ENCODE data around the gene STARD7.

The STARD7 gene

DNA sequence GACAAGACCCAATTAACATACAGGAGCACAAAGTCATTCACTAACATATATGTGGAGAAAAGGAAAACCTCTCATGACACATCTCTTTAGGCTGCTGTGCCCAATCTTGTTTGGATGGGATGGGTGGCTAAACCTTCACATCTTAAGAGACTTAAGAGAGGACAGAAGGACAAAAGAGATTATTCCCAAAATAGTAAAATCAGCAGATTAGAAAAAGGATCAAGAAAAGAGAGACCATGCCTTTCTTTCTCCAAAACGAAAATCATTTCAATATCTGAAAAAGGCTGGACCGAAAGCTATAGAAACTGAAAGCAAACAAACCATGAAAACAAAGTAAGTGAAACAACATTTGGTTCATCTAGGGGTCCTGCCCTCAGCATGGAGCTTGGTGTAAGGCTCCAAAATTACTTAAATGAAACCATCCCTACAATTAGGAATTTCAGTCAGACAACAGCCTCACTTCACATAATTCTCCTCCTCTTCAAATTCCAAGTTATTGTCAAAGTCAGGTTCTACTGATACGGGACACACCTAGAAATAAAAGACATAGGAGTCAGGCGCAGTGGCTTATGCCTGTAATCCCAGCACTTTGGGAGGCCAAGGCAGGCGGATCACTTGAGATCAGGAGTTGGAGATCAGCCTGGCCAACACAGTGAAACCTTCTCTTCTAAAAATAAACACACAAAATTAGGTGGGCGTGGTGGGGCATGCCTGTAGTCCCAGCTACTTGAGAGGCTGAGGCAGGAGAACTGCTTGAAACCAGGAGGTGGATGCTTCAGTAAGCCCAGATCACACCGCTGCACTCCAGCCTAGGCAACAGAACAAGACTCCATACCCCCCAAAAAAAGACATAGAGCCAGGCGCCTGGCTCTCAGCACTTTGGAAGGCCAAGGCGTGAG is 5.2 kb downstream of the STARD7 start:
- Histone ChIP-seq H3K27me3 (ENCODE audit: low read depth, low read length) (no peaks in the 10 kb centered on the region), H2AFZ (ENCODE audit: low read depth, low read length) (no peak overlapping the region), H3K9me3 (ENCODE audit: insufficient read depth, low read length) (no peaks in the 10 kb centered on the region), H3K79me2 (ENCODE audit: low read length) (peaks cover 100% of the 10 kb centered on the region), H3K4me3 (ENCODE audit: low read length) (peak overlapping the region; percentile 51), H3K4me2 (ENCODE audit: low read length) (peak overlapping the region; percentile 60), H3K27ac (ENCODE audit: low read length) (no peak overlapping the region), H3K36me3 (replicated peaks; ENCODE audit: low read depth, low read length) (peaks cover 19% of the 10 kb centered on the region), H3K4me1 (ENCODE audit: low read length) (peaks cover 71% of the 10 kb centered on the region), H4K20me1 (ENCODE audit: insufficient read depth, low read length) (peaks cover 90% of the 10 kb centered on the region), H3K9ac (ENCODE audit: low read length) (no peak overlapping the region)
- TF ChIP-seq, protein P1, sequence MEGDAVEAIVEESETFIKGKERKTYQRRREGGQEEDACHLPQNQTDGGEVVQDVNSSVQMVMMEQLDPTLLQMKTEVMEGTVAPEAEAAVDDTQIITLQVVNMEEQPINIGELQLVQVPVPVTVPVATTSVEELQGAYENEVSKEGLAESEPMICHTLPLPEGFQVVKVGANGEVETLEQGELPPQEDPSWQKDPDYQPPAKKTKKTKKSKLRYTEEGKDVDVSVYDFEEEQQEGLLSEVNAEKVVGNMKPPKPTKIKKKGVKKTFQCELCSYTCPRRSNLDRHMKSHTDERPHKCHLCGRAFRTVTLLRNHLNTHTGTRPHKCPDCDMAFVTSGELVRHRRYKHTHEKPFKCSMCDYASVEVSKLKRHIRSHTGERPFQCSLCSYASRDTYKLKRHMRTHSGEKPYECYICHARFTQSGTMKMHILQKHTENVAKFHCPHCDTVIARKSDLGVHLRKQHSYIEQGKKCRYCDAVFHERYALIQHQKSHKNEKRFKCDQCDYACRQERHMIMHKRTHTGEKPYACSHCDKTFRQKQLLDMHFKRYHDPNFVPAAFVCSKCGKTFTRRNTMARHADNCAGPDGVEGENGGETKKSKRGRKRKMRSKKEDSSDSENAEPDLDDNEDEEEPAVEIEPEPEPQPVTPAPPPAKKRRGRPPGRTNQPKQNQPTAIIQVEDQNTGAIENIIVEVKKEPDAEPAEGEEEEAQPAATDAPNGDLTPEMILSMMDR (IDR thresholded peaks at IDR 0.05; ENCODE audit: low read depth, low read length): no peak
- TF ChIP-seq EZH2phosphoT487 (IDR thresholded peaks at IDR 0.05; ENCODE audit: low read depth): no peak

DNA sequence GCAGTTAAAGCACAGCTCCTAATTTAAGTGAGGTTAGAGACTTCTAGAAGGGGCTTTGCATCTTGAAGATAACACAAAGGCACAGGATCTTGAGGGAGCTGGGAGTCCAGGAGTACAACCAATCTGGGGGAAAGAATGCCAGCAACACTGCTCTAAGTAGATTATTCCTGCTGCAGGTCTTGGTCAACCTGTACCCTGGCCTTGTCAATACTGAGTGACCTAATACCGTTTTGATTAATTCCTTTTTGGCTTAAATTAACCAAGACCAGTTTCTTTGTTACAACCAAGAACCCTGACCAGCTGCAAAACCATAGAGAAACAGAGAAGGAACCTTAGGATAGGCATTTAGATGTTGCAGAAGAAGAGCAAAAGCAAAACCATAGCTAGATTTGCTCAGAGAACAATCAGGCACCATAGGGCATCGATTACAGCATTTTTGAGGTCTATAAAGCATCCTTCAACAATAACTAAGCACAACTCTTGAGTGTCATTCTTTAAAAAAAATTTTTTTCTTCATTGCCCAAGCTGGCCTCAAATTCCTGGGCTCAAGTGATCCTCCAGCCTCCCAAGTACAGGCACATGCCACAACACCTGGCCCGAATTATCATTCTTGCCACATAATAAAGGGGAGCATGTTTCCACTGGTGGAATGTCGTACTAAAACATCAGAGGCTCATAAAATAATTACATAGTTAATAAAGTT is 6.3 kb downstream of the STARD7 start:
- Histone ChIP-seq H3K27me3 (ENCODE audit: low read depth, low read length) (no peaks in the 10 kb centered on the region), H3K4me1 (ENCODE audit: low read length) (peaks cover 70% of the 10 kb centered on the region), H3K9ac (ENCODE audit: low read length) (no peak overlapping the region), H3K4me3 (ENCODE audit: low read length) (no peak overlapping the region), H3K9me3 (ENCODE audit: insufficient read depth, low read length) (no peaks in the 10 kb centered on the region), H3K79me2 (ENCODE audit: low read length) (peaks cover 100% of the 10 kb centered on the region), H3K36me3 (replicated peaks; ENCODE audit: low read depth, low read length) (peaks cover 19% of the 10 kb centered on the region), H2AFZ (ENCODE audit: low read depth, low read length) (no peak overlapping the region), H3K27ac (ENCODE audit: low read length) (no peak overlapping the region), H4K20me1 (ENCODE audit: insufficient read depth, low read length) (peaks cover 94% of the 10 kb centered on the region), H3K4me2 (ENCODE audit: low read length) (no peak overlapping the region)
- TF ChIP-seq EZH2phosphoT487 (IDR thresholded peaks at IDR 0.05; ENCODE audit: low read depth): no peak
- TF ChIP-seq, protein P1 (IDR thresholded peaks at IDR 0.05; ENCODE audit: low read depth, low read length): no peak

- H3K4me2 ChIP-seq (ENCODE audit: low read length): no peak overlapping the region
- H3K27me3 ChIP-seq (ENCODE audit: low read depth, low read length): no peaks in the 10 kb centered on the region
- H3K4me1 ChIP-seq (ENCODE audit: low read length): peaks cover 64% of the 10 kb centered on the region
- peaks cover 99% of the 10 kb centered on the region for H3K79me2 ChIP-seq (ENCODE audit: low read length)
- no peak overlapping the region for H2AFZ ChIP-seq (ENCODE audit: low read depth, low read length)
- peaks cover 86% of the 10 kb centered on the region for H4K20me1 ChIP-seq (ENCODE audit: insufficient read depth, low read length)
- no peak overlapping the region for H3K27ac ChIP-seq (ENCODE audit: low read length)
- no peak for TF ChIP-seq EZH2phosphoT487 (IDR thresholded peaks at IDR 0.05; ENCODE audit: low read depth)
- TF ChIP-seq, protein P1 (IDR thresholded peaks at IDR 0.05; ENCODE audit: low read depth, low read length): no peak
- H3K36me3 ChIP-seq (replicated peaks; ENCODE audit: low read depth, low read length): peaks cover 12% of the 10 kb centered on the region
- H3K9me3 ChIP-seq (ENCODE audit: insufficient read depth, low read length): no peaks in the 10 kb centered on the region
- no peak overlapping the region for H3K4me3 ChIP-seq (ENCODE audit: low read length)
- no peak overlapping the region for H3K9ac ChIP-seq (ENCODE audit: low read length)
These were observed 7.3 kb downstream of the STARD7 start for GRCh38 chr2:96201338-96201737.

DNA sequence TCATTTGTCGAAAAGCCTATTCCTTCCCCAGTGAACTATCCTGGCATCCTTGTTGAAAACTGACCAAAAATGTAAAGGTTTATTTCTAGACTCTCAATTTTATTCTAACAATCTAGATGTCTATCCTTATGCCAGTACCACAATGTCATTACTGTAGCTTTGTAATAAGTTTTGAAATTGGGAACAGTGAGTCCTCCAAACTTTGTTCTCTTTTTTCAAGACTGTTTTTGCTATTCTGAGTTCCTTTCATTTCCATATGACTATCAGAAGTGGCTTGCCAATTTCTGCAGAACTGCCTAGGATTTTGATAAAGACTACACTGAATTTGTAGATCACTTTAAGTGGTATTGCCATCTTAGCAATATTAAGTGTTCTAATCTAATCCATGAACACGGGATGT is 9.7 kb downstream of the STARD7 start:
- Histone ChIP-seq H3K4me2 (ENCODE audit: low read length) (peak overlapping the region; percentile 40), H3K9ac (ENCODE audit: low read length) (no peak overlapping the region), H3K27ac (ENCODE audit: low read length) (peak overlapping the region; percentile 32), H3K9me3 (ENCODE audit: insufficient read depth, low read length) (no peaks in the 10 kb centered on the region), H3K4me3 (ENCODE audit: low read length) (no peak overlapping the region), H3K4me1 (ENCODE audit: low read length) (peaks cover 46% of the 10 kb centered on the region), H2AFZ (ENCODE audit: low read depth, low read length) (no peak overlapping the region), H3K79me2 (ENCODE audit: low read length) (peaks cover 99% of the 10 kb centered on the region), H3K36me3 (replicated peaks; ENCODE audit: low read depth, low read length) (peaks cover 23% of the 10 kb centered on the region), H4K20me1 (ENCODE audit: insufficient read depth, low read length) (peaks cover 73% of the 10 kb centered on the region), H3K27me3 (ENCODE audit: low read depth, low read length) (no peaks in the 10 kb centered on the region)
- TF ChIP-seq, protein P1 (IDR thresholded peaks at IDR 0.05; ENCODE audit: low read depth, low read length): no peak
- TF ChIP-seq EZH2phosphoT487 (IDR thresholded peaks at IDR 0.05; ENCODE audit: low read depth): no peak

Data from OCI-LY3 (cell line).